ENCODE results near the gene LYRM7.
"Not testable (repeated sequence)": the region's sequence is repeated elsewhere in the genome, so short reads cannot be mapped to it uniquely, and the experiment has no call there.

The LYRM7 gene

DNA sequence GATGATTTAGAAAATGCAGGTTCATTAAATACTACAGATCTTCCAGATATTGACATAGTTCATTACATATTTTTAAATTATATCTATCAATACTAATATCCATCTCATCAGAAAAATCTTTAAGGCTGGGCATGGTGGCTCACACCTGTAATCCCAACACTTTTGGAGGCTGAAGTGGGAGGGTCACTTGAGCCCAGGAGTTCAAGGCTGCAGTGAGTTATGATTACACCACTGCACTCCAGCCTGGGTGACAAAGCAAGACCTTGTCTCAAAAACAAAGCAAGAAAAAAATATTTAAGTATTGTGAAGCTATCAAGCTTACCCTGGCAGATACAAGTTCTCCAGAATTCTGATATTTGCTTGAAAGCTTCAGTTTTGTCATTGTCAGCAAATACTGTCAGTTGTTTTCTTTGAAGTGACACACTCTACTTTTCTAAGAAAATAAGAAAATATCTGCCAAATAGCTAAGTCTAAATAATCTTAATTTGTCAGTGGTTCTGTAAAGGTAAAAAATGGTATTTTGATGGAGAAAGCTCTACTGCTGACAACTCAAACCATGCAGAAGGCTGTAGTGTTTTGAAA, 14.9 kb downstream of the LYRM7 start:
- no peak overlapping the region for H3K9ac ChIP-seq (ENCODE audit: low read depth, low read length)
- no peaks in the 10 kb centered on the region for H3K27me3 ChIP-seq (ENCODE audit: insufficient read depth, low read length)
- no peak overlapping the region for H3K27ac ChIP-seq (ENCODE audit: low read length)
- no peaks in the 10 kb centered on the region for H3K36me3 ChIP-seq (ENCODE audit: insufficient read depth, low read depth, low read length)
- no peak overlapping the region for H3K4me3 ChIP-seq (ENCODE audit: low read length)
- no peaks in the 10 kb centered on the region for H3K9me3 ChIP-seq (ENCODE audit: insufficient read depth, low read depth, low read length)
- H3K4me1 ChIP-seq (ENCODE audit: insufficient read depth, low read length): no peaks in the 10 kb centered on the region

DNA sequence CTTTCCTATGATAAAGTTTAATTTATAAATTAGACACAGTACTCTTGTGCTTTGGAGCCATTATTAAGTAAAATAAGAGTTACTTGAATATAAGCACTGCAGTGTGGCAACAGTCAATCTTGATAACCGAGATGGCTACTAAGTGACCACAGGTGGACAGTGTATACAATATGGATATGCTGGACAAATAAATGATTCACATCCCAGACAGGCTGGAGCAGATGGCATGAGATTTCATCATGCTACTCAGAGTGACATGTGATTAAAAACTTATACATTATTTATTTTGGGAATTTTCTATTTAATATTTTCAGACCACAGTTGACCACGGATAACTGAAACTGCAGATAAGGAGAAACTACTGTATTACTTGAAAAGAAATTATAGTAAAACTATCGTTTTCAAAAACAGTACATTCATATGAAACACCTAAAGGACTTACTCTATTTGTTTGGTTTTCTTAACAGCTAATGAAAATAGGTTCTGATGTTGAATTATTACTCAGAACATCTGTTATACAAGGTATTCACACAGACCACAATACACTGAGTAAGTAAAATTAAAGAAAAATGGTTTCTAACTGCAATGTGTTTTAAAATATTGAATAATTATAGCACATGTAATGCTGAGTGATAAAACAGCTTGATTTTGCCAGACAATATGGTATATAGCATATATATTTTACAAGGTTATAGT, 16.0 kb downstream of the LYRM7 start:
- no peak overlapping the region for H3K9ac ChIP-seq (ENCODE audit: low read depth, low read length)
- H3K27ac ChIP-seq (ENCODE audit: low read length): no peak overlapping the region
- no peaks in the 10 kb centered on the region for H3K4me1 ChIP-seq (ENCODE audit: insufficient read depth, low read length)
- no peak overlapping the region for H3K4me3 ChIP-seq (ENCODE audit: low read length)
- no peaks in the 10 kb centered on the region for H3K9me3 ChIP-seq (ENCODE audit: insufficient read depth, low read depth, low read length)
- H3K36me3 ChIP-seq (ENCODE audit: insufficient read depth, low read depth, low read length): no peaks in the 10 kb centered on the region
- H3K27me3 ChIP-seq (ENCODE audit: insufficient read depth, low read length): no peaks in the 10 kb centered on the region

DNA sequence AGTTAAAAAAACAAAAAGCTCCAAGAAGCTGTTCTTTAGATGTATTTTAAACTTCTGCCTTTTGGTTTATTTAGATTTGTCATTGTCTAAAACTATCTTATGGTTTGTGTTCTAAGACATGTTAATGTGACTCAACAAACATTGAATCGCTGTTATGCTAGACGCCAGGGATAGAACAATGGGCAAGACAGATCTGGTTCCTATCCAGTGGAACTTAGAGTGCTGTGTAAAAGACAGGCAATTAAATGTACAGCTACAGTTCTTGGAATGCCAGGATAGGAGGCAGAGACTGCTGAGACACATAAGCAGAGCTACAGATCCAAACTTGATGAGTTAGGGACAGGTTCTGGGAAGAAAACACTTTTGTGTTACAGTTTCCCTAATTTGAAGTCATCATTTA, 22.4 kb downstream of the LYRM7 start:
- H3K36me3 ChIP-seq (ENCODE audit: insufficient read depth, low read depth, low read length): no peaks in the 10 kb centered on the region
- no peak overlapping the region for H3K9ac ChIP-seq (ENCODE audit: low read depth, low read length)
- H3K27me3 ChIP-seq (ENCODE audit: insufficient read depth, low read length): no peaks in the 10 kb centered on the region
- no peak overlapping the region for H3K27ac ChIP-seq (ENCODE audit: low read length)
- H3K4me3 ChIP-seq (ENCODE audit: low read length): no peak overlapping the region
- H3K4me1 ChIP-seq (ENCODE audit: insufficient read depth, low read length): no peaks in the 10 kb centered on the region
- no peaks in the 10 kb centered on the region for H3K9me3 ChIP-seq (ENCODE audit: insufficient read depth, low read depth, low read length)

DNA sequence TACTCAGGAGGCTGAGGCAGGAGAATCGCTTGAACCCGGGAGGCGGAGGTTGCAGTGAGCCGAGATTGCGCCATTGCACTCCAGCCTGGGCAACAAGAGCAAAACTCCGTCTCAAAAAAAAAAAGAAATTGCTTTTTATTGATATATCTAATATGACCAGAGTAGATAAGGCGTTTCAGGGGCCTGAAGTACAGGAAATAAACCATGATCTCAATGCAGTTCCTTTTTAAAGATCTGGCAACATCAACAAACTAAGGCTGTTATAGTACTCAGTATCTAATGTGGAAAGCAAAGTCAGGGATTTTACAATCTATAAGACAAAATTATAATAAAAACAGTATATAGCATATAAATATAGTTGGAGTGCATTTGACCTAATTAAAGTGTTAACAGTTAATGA, 23.2 kb downstream of the LYRM7 start:
- H3K4me1 ChIP-seq (ENCODE audit: insufficient read depth, low read length); H3K36me3 ChIP-seq (ENCODE audit: insufficient read depth, low read depth, low read length); H3K9ac ChIP-seq (ENCODE audit: low read depth, low read length); H3K27me3 ChIP-seq (ENCODE audit: insufficient read depth, low read length); H3K4me3 ChIP-seq (ENCODE audit: low read length); H3K9me3 ChIP-seq (ENCODE audit: insufficient read depth, low read depth, low read length); H3K27ac ChIP-seq (ENCODE audit: low read length): not testable (repeated sequence)

DNA sequence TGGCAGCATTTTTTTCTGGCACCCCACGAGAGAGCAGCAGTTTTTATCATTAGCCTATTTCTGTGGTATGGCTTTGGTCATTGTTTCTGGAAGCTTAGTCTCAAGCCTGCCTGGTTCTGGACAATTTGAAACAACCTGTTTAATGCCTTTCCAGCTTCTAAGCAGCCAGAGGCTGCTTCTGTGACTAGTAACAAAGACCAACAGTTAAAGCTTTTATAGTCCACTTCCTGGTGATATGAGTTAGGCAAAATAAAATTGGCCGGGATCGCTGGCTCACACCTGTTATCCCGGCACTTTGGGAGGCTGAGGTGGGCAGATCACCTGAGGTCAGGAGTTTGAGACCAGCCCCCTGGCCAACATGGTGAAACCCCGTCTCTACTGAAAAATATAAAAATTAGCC, 24.0 kb downstream of the LYRM7 start:
- no peak overlapping the region for H3K9ac ChIP-seq (ENCODE audit: low read depth, low read length)
- no peak overlapping the region for H3K4me3 ChIP-seq (ENCODE audit: low read length)
- H3K9me3 ChIP-seq (ENCODE audit: insufficient read depth, low read depth, low read length): no peaks in the 10 kb centered on the region
- no peaks in the 10 kb centered on the region for H3K27me3 ChIP-seq (ENCODE audit: insufficient read depth, low read length)
- H3K36me3 ChIP-seq (ENCODE audit: insufficient read depth, low read depth, low read length): no peaks in the 10 kb centered on the region
- H3K4me1 ChIP-seq (ENCODE audit: insufficient read depth, low read length): no peaks in the 10 kb centered on the region
- H3K27ac ChIP-seq (ENCODE audit: low read length): no peak overlapping the region

GRCh38 chr5:131195696-131196095, 25.0 kb downstream of the LYRM7 start:
- Histone ChIP-seq H3K36me3 (ENCODE audit: insufficient read depth, low read depth, low read length) (no peaks in the 10 kb centered on the region), H3K4me3 (ENCODE audit: low read length) (no peak overlapping the region), H3K27me3 (ENCODE audit: insufficient read depth, low read length) (no peaks in the 10 kb centered on the region), H3K9me3 (ENCODE audit: insufficient read depth, low read depth, low read length) (no peaks in the 10 kb centered on the region), H3K9ac (ENCODE audit: low read depth, low read length) (no peak overlapping the region), H3K27ac (ENCODE audit: low read length) (no peak overlapping the region), H3K4me1 (ENCODE audit: insufficient read depth, low read length) (no peaks in the 10 kb centered on the region)

- no peaks in the 10 kb centered on the region for H3K27me3 ChIP-seq (ENCODE audit: insufficient read depth, low read length)
- H3K4me3 ChIP-seq (ENCODE audit: low read length): no peak overlapping the region
Measured at GRCh38 chr5:131196331-131196730, 25.6 kb downstream of the LYRM7 start.

GRCh38 chr5:131198625-131199024, 27.9 kb downstream of the LYRM7 start:
- H3K27ac ChIP-seq (ENCODE audit: low read length): no peak overlapping the region

More at GRCh38 chr5:131196331-131196730, 25.6 kb downstream of the LYRM7 start:
- Histone ChIP-seq H3K4me1 (ENCODE audit: insufficient read depth, low read length) (no peaks in the 10 kb centered on the region), H3K9me3 (ENCODE audit: insufficient read depth, low read depth, low read length) (no peaks in the 10 kb centered on the region), H3K36me3 (ENCODE audit: insufficient read depth, low read depth, low read length) (no peaks in the 10 kb centered on the region), H3K27ac (ENCODE audit: low read length) (no peak overlapping the region), H3K9ac (ENCODE audit: low read depth, low read length) (no peak overlapping the region)

DNA sequence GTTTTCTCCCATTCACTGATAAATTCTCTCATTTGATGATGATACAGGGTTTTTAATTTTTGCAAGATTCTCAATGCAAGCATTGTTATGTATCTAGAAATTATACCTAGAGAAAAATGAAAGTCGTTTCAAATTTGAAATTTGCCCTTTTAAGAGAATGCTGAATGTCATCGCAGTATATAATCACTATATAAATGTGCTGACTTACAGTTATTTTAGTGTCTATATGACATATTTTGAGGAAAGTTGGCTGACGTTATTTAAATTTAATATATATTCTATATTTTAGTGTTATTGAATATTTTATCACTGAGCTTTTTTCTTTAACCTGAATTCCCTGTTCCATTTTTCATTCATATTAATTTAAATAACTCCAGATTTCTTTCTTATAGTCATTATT, 29.8 kb downstream of the LYRM7 start:
- Histone ChIP-seq H3K27ac (ENCODE audit: low read length) (no peak overlapping the region), H3K9ac (ENCODE audit: low read depth, low read length) (no peak overlapping the region), H3K9me3 (ENCODE audit: insufficient read depth, low read depth, low read length) (no peaks in the 10 kb centered on the region), H3K27me3 (ENCODE audit: insufficient read depth, low read length) (no peaks in the 10 kb centered on the region), H3K4me1 (ENCODE audit: insufficient read depth, low read length) (no peaks in the 10 kb centered on the region), H3K4me3 (ENCODE audit: low read length) (no peak overlapping the region), H3K36me3 (ENCODE audit: insufficient read depth, low read depth, low read length) (no peaks in the 10 kb centered on the region)

More at GRCh38 chr5:131198625-131199024, 27.9 kb downstream of the LYRM7 start:
- H3K4me3 ChIP-seq (ENCODE audit: low read length): no peak overlapping the region
- no peaks in the 10 kb centered on the region for H3K36me3 ChIP-seq (ENCODE audit: insufficient read depth, low read depth, low read length)
- H3K9me3 ChIP-seq (ENCODE audit: insufficient read depth, low read depth, low read length): no peaks in the 10 kb centered on the region
- H3K27me3 ChIP-seq (ENCODE audit: insufficient read depth, low read length): no peaks in the 10 kb centered on the region
- H3K9ac ChIP-seq (ENCODE audit: low read depth, low read length): no peak overlapping the region
- no peaks in the 10 kb centered on the region for H3K4me1 ChIP-seq (ENCODE audit: insufficient read depth, low read length)

- Histone ChIP-seq H3K9me3 (ENCODE audit: insufficient read depth, low read depth, low read length) (no peaks in the 10 kb centered on the region), H3K27ac (ENCODE audit: low read length) (no peak overlapping the region), H3K9ac (ENCODE audit: low read depth, low read length) (no peak overlapping the region), H3K4me1 (ENCODE audit: insufficient read depth, low read length) (no peaks in the 10 kb centered on the region), H3K36me3 (ENCODE audit: insufficient read depth, low read depth, low read length) (no peaks in the 10 kb centered on the region), H3K4me3 (ENCODE audit: low read length) (no peak overlapping the region), H3K27me3 (ENCODE audit: insufficient read depth, low read length) (no peaks in the 10 kb centered on the region)
Measured at GRCh38 chr5:131204964-131205363, 34.2 kb downstream of the LYRM7 start.

GRCh38 chr5:131206061-131206460, 35.3 kb downstream of the LYRM7 start:
- no peaks in the 10 kb centered on the region for H3K4me1 ChIP-seq (ENCODE audit: insufficient read depth, low read length)
- no peak overlapping the region for H3K27ac ChIP-seq (ENCODE audit: low read length)
- H3K27me3 ChIP-seq (ENCODE audit: insufficient read depth, low read length): no peaks in the 10 kb centered on the region

GRCh38 chr5:131206772-131207171, 36.0 kb downstream of the LYRM7 start:
- H3K27me3 ChIP-seq (ENCODE audit: insufficient read depth, low read length): no peaks in the 10 kb centered on the region
- H3K9ac ChIP-seq (ENCODE audit: low read depth, low read length): no peak overlapping the region
- no peaks in the 10 kb centered on the region for H3K36me3 ChIP-seq (ENCODE audit: insufficient read depth, low read depth, low read length)
- no peaks in the 10 kb centered on the region for H3K9me3 ChIP-seq (ENCODE audit: insufficient read depth, low read depth, low read length)
- no peak overlapping the region for H3K27ac ChIP-seq (ENCODE audit: low read length)
- no peak overlapping the region for H3K4me3 ChIP-seq (ENCODE audit: low read length)
- H3K4me1 ChIP-seq (ENCODE audit: insufficient read depth, low read length): no peaks in the 10 kb centered on the region

More at GRCh38 chr5:131206061-131206460, 35.3 kb downstream of the LYRM7 start:
- Histone ChIP-seq H3K4me3 (ENCODE audit: low read length) (no peak overlapping the region), H3K36me3 (ENCODE audit: insufficient read depth, low read depth, low read length) (no peaks in the 10 kb centered on the region), H3K9me3 (ENCODE audit: insufficient read depth, low read depth, low read length) (no peaks in the 10 kb centered on the region), H3K9ac (ENCODE audit: low read depth, low read length) (no peak overlapping the region)
